ENCODE data around the gene SH2D5. TPM values are rescaled to one million over a fixed set of nuclear protein-coding genes. Genes with fewer than 3 reads are reported as not detected.

Gene SH2D5
- total RNA-seq, 1 experiment from 2014 or later: 8.7 TPM

- H3K27ac Mint-ChIP-seq: no peak overlapping the region; a peak in 1 of 7 replicates
- no peak overlapping the region for H3K27ac ChIP-seq (ENCODE audit: insufficient read length, low read depth, low read length)
- no peak overlapping the region for H2AK5ac ChIP-seq (ENCODE audit: insufficient read length, low read length)
- H3K79me2 ChIP-seq (ENCODE audit: insufficient read depth, low read length): no peaks in the 10 kb centered on the region
- peak overlapping the region; percentile 49 to 77; a peak in 4 of 5 replicates for H3K4me3 Mint-ChIP-seq
- H3K9me3 Mint-ChIP-seq: no peaks in the 10 kb centered on the region
- H2BK12ac ChIP-seq (ENCODE audit: insufficient read length, low read depth, low read length): no peak overlapping the region
- TF ChIP-seq, protein P1, sequence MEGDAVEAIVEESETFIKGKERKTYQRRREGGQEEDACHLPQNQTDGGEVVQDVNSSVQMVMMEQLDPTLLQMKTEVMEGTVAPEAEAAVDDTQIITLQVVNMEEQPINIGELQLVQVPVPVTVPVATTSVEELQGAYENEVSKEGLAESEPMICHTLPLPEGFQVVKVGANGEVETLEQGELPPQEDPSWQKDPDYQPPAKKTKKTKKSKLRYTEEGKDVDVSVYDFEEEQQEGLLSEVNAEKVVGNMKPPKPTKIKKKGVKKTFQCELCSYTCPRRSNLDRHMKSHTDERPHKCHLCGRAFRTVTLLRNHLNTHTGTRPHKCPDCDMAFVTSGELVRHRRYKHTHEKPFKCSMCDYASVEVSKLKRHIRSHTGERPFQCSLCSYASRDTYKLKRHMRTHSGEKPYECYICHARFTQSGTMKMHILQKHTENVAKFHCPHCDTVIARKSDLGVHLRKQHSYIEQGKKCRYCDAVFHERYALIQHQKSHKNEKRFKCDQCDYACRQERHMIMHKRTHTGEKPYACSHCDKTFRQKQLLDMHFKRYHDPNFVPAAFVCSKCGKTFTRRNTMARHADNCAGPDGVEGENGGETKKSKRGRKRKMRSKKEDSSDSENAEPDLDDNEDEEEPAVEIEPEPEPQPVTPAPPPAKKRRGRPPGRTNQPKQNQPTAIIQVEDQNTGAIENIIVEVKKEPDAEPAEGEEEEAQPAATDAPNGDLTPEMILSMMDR (conservative IDR thresholded peaks at IDR 0.05): no peak
- no peak overlapping the region for H3K56ac ChIP-seq (ENCODE audit: insufficient read length, low read depth, low read length)
- peaks cover 4 to 14% of the 10 kb centered on the region in 2 experiments for H3K4me1 Mint-ChIP-seq
- no peak overlapping the region for H3K4me2 ChIP-seq (ENCODE audit: insufficient read depth, insufficient read length, low read length)
- no peaks in the 10 kb centered on the region for H3K4me1 ChIP-seq (ENCODE audit: insufficient read depth, low read length)
- no peak overlapping the region for H2BK20ac ChIP-seq (ENCODE audit: low read depth, low read length, poor library complexity, severe bottlenecking)
- H3K36me3 Mint-ChIP-seq (ENCODE audit: insufficient read depth in 1 of 3, low read depth in 3 of 3): peaks cover 0 to 8% (median 0%) of the 10 kb centered on the region in 3 experiments; a peak in 1 of 7 replicates
- peaks cover 7% of the 10 kb centered on the region for H3K23me2 ChIP-seq (ENCODE audit: insufficient read length, low read depth, low read length, poor library complexity, severe bottlenecking)
- H3K9me3 ChIP-seq (ENCODE audit: control insufficient read depth, low read depth, low read length): no peaks in the 10 kb centered on the region
- H2BK120ac ChIP-seq (ENCODE audit: low read depth, low read length, poor library complexity, severe bottlenecking): no peak overlapping the region
- no peak for DNase-seq
- H4K91ac ChIP-seq (ENCODE audit: insufficient read length, low read depth, low read length): no peak overlapping the region
- H3K79me1 ChIP-seq (ENCODE audit: insufficient read depth, low read depth, low read length, poor library complexity, severe bottlenecking): no peaks in the 10 kb centered on the region
- no peak overlapping the region for H3K4ac ChIP-seq (ENCODE audit: low read depth, low read length)
- no peak overlapping the region for H2BK15ac ChIP-seq (ENCODE audit: low read depth, low read length)
- no CpG with 5 or more reads among the region's 13 CpGs for WGBS (ENCODE audit: extremely low coverage, insufficient read length, low lambda C conversion rate)
- no peaks in the 10 kb centered on the region; the same call in 1 of the 2 replicates for H3K27me3 ChIP-seq (ENCODE audit: insufficient read depth, low read length)
- H4K5ac ChIP-seq (ENCODE audit: insufficient read length, low read depth, low read length): no peak overlapping the region
- H3T11ph ChIP-seq (ENCODE audit: low read length): no peak overlapping the region
- H2AFZ ChIP-seq (ENCODE audit: low read length): no peak overlapping the region
- no peak overlapping the region for H3K23ac ChIP-seq (ENCODE audit: insufficient read length, low read depth, low read length)
- H3K9ac ChIP-seq (ENCODE audit: extremely low read depth, insufficient read length, low read length): no peak overlapping the region
- peaks cover 48% of the 10 kb centered on the region for H3K27me3 Mint-ChIP-seq (ENCODE audit: low read depth)
- no peak overlapping the region for H3K14ac ChIP-seq (ENCODE audit: insufficient read depth, low read length)
- no peak overlapping the region for H4K8ac ChIP-seq (replicated peaks; ENCODE audit: insufficient read length, low read depth, low read length)
- H4K20me1 ChIP-seq (ENCODE audit: control insufficient read depth, insufficient read depth, insufficient read length): peaks cover 5% of the 10 kb centered on the region
- no peak overlapping the region for H3K18ac ChIP-seq (ENCODE audit: insufficient read length, low read depth, low read length)
- no peak overlapping the region for H2BK5ac ChIP-seq (ENCODE audit: insufficient read length, low read length)
Observed at GRCh38 chr1:20716232-20716631, 16.3 kb downstream of the SH2D5 start.

All from H9 (cell line).